HG02943 (cell line): ENCODE results near the gene FHIP1B.

ENCODE experiments used
- ATAC-seq: cut with Tn5 transposase; IDR thresholded peaks from one replicate; pipeline ENCODE4 v1.9.1; 2021; ENCODE audit warnings: mild to moderate bottlenecking, low read depth, moderate library complexity; ENCODE audit not compliant: unreplicated experiment

The FHIP1B gene

GRCh38 chr11:6203327-6203726, 31.1 kb downstream of the FHIP1B start:
- peak; percentile 81 for ATAC-seq

- no peak for ATAC-seq
Measured at GRCh38 chr11:6202041-6202440, 32.4 kb downstream of the FHIP1B start.

GRCh38 chr11:6201481-6201880, 33.0 kb downstream of the FHIP1B start:
- ATAC-seq = no peak

DNA sequence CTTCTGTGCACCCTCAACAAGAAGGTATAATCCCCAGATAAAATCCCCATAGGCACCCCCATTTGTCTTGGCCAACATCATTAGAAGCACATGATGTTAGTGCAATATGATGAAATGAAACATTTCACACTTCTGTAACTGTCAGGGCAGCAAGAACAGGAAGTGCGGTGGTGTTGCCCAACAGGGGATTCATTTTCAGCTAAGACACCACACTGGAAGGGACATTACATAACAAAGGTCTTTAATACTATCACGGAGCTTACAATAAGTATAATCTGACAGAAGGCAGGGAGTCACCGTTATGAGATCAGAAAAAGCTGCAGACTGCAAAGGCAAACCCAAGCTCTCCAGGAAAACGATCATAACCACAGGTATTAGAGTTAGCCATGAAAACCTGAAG, 33.5 kb downstream of the FHIP1B start:
- ATAC-seq = no peak

- ATAC-seq = no peak
Measured at GRCh38 chr11:6199174-6199810, 35.1 kb downstream of the FHIP1B start, which contains the start of gene OR52W1. Gene OR52W1, plus strand, starts transcription at chr11:6199224. Its CDS starts 0 bp downstream, at chr11:6199224.

DNA sequence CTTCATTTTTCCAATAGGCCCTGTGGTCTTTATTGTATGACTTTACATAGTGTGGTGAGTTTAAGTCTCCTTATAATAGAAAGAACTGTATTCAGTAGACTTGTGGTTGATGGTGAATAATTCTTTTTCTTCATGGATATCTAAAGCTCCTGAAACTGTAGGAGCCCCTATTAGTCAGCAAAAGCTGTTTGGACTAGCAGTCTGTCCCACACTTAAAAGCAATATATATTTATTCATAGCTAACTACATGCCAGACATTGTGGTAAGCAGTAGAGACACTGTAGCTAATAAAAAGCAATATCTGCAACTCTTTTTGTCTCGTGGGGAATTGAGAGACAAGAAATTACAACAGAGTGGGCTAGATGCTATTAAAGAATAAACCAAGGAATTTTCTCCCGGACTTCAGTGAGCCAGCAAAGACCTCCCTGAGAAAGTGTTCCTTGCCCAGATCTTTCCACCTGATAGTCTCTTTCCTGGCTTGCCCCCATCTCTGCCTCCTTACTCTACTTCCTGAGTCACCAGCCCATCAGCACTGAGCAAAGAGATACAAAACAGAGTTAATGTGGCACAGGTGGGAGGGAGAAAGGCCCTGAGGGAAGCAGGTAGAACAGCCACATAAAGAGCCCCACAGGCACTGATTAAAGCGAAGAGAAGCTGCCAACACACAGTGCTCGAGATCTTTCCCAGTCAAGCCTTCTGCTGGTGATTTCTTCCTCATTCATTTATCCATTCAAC, 36.8 kb downstream of the FHIP1B start:
- ATAC-seq = no peak

- ATAC-seq = no peak
Measured at GRCh38 chr11:6196396-6196795, 38.0 kb downstream of the FHIP1B start.

- no peak for ATAC-seq
Measured at GRCh38 chr11:6194065-6194581, 40.3 kb downstream of the FHIP1B start.

DNA sequence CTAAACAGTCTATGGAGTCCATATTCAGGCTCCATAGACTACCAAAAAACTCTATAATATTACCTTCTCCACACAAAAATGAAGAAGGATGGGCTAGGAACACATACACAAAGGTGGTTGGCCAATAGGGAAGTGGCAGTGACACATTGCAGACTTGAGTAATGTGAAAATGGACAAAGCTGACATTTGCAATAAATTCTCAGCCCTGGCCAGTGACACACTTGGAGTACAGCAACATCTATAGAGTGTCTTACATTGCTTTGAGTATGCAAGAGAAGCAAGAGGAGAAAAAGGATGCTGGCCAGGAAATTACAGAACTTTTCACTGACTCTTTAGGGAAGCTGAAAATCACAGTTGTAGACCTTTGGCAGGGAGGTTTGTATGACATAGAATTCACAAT, 42.7 kb downstream of the FHIP1B start:
- no peak for ATAC-seq

DNA sequence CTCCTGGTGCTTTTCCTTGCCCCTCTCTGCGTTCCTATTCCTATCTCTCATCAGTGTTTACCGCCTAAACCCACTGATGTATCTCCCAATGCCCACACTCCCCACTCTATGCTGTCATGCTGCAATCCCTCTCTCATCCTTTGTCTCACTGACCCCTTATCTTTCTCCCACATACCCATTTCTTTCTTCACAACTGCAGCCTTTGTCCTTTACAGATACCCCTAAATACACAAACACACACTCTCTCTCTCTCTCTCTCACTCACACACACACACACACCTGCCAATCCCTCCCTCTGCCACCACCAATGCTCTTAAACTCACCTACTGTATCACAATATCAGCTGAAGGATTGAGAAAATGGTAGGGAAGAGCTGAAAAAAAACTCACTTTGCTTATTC, 59.0 kb downstream of the FHIP1B start:
- ATAC-seq = no peak

GRCh38 chr11:6170226-6170625, 64.2 kb downstream of the FHIP1B start, which contains the start of gene OR52B2:
Gene OR52B2, minus strand, starts transcription at chr11:6170326. Its CDS starts 0 bp downstream, at chr11:6170326.
- no peak for ATAC-seq
